Measurements from ENCODE around the gene UCHL5.
"Not testable (repeated sequence)": the region's sequence is repeated elsewhere in the genome, so short reads cannot be mapped to it uniquely, and the experiment has no call there.

The UCHL5 gene

DNA sequence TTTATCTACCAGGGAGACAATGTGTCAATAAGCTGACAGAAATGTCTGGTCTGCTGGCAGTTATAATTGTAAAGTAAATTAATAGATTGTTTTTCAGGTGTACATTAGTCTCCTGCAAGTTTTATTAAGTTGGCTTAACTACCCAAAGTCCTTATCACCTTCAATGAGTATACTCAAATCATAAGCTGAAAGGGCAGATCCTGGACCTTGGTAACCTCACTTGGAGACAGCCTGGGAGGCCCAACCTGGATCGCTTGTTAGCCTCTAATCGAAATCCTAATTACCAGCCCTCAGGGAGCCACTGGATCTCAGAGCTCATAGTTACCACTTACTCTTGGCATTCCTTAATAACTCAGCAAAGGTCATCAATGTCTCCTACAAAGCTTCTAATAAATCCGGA lies 49.7 kb downstream of the UCHL5 start:
- no peak for DNase-seq (ENCODE audit: low spot score)

- DNase-seq (ENCODE audit: low spot score): no peak
Observed at GRCh38 chr1:193005785-193006184, 53.4 kb downstream of the UCHL5 start.

GRCh38 chr1:192998536-192998935 lies 60.6 kb downstream of the UCHL5 start:
- DNase-seq (ENCODE audit: low spot score): no peak

DNA sequence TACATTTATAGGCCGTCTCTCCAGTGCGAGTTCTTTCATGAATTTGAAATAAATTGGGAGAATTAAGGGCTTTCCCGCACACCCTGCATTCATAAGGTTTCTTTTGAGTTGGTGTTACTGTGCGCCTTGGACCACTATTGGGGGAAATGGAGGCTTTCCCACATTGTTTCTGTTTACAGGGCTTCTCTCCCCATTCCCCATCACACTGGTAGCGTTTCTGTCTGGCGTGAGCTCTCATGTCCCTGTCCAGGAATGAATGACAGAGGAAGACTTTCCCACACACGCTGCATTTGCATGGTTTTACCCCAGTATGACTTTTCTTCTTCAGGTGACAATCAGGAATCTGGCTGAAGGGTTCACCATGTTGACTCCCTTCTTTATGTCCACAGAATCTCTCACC lies 65.0 kb downstream of the UCHL5 start:
- no peak for DNase-seq (ENCODE audit: low spot score)

GRCh38 chr1:192993426-192994085 lies 65.6 kb downstream of the UCHL5 start:
- peak; percentile 39 for DNase-seq (ENCODE audit: low spot score)

DNA sequence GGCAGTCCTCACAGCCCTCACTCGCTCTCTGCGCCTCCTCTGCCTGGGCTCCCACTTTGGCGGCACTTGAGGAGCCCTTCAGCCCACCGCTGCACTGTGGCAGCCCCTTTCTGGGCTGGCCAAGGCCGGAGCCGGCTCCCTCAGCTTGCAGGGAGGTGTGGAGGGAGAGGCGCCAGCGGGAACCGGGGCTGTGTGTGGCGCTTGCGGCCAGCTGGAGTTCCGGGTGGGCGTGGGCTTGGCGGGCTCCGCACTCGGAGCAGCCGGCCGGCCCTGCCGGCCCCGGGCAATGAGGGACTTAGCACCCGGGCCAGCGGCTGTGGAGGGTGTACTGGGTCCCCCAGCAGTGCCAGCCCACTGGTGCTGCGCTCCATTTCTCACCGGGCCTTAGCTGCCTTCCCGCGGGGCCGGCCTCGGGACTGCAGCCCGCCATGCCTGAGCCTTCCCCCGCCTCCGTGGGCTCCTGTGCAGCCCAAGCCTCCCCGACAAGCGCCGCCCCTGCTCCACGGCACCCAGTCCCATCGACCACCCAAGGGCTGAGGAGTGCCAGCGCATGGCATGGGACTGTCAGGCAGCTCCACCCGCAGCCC lies 72.3 kb downstream of the UCHL5 start:
- not testable (repeated sequence) for DNase-seq (ENCODE audit: low spot score)

GRCh38 chr1:192986110-192986747 lies 72.9 kb downstream of the UCHL5 start:
- DNase-seq (ENCODE audit: low spot score): peak; percentile 80

- peak; percentile 55 for DNase-seq (ENCODE audit: low spot score)
Observed at GRCh38 chr1:192984080-192984479, 75.1 kb downstream of the UCHL5 start.

DNA sequence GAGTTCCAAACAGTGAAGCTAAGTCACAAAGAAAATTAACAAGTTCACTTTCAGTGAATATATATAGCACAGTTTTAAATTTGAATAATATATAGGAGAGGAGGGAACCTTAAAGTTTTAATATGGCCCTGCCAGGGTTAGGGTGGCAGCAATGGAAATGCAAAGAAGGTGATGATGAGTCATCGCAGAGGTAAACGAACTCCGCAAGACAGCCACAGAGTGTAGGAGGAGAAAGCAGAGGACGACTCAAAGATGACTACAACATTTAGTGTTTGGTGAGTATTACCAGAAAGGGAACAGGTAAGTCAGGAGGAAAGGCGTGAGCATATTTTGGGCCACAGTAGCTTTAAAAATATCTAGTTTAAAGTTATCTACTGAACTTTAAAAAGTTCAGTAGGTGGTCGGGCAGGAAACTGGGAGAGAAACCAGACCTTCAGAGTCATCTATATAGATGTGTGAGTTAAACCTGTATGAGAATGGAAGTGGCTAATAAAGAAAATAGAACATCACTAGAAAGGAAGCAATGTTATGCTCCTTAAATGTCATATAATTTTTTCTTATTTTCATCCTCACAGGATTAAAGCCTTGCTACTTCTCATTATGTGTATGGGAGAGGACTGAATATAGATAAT lies 75.7 kb downstream of the UCHL5 start:
- peak; percentile 78 for DNase-seq (ENCODE audit: low spot score)

DNA sequence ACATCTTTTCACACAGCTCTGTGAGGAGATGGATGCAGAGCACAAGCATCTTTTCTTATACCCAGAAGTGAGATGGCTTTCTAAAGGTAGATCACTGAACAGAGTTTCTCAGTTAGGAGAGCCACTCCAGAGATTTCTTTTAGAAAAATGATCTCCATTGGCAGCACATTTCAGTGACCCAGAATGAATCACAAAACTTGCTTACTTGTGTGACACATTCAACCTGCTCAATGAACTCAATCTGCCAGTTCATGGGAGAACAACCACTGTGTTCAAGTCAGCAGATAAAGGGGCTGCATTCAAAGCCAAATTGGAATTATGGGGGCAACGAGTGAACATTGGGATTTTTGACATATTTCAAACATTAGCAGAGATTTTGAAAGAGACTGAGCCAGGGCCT lies 78.3 kb downstream of the UCHL5 start:
- no peak for DNase-seq (ENCODE audit: low spot score)

- not testable (repeated sequence) for DNase-seq (ENCODE audit: low spot score)
Observed at GRCh38 chr1:192980334-192980733, 78.8 kb downstream of the UCHL5 start.

DNA sequence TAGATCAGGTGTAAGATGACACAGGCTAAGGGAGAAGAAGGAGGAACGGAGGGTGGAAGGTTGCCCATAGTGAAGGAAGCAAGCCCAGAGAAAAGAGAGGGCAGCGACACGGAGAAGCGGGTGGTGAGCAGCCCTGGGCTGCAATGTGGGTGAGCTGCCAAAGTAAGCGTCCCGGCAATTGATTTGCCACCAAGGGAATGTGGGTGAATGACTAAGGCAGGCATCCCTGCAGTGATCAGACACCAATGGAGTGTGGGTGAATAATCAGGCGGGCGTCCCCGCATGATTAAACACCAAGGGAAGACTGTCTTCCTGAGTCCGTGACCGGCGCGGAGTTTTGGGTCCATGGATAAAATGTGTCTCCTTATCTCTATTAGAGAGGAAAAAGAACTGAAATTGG lies 79.6 kb downstream of the UCHL5 start:
- DNase-seq (ENCODE audit: low spot score): no peak

DNA sequence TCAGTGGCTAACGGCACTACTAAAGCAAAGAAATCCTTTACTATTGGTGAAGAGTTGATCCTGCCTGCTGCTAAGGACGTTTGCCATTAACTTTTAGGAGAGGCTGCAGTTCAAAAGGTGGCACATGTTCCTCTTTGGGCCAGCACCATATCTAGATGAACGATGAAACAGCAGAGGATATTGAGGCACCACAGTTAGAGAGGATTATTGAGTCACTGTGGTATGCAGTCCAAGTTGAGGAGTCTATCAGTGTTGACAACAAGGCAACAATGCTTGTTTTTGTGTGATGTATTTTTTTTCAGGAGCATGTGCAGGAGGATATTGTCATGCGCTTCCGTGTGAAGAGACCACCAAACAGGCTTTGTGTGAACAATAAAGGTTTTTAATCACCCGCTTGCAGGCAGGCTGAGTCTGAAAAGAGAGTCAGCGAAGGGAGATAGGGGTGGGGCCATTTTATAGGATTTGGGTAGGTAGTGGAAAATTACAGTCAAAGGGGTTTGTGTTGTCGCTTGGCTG lies 80.9 kb downstream of the UCHL5 start:
- no peak for DNase-seq (ENCODE audit: low spot score)

- no peak for DNase-seq (ENCODE audit: low spot score)
Observed at GRCh38 chr1:192977089-192977706, 82.0 kb downstream of the UCHL5 start.

DNA sequence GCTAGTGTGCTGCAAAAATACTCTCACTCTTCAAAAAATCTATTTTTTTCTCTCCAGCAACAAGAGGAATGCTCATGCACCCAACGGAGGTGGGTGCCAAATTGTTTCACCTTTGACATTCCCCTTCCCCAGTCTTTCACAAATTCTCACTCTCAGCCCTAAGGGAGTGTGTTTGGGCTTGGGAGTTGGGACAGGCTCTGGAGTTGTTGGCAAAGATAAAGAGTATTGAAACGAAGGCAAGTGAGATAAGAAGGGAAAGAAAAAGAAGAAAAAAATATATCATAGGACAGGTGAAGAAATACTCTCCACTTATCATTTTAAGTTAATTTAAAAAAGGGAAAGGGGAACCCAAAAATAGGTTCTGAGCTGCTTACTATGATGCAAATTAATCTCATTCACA lies 82.6 kb downstream of the UCHL5 start:
- no peak for DNase-seq (ENCODE audit: low spot score)

- no peak for DNase-seq (ENCODE audit: low spot score)
Observed at GRCh38 chr1:192974701-192975100, 84.5 kb downstream of the UCHL5 start.

- no peak for DNase-seq (ENCODE audit: low spot score)
Observed at GRCh38 chr1:192973988-192974387, 85.2 kb downstream of the UCHL5 start.

DNA sequence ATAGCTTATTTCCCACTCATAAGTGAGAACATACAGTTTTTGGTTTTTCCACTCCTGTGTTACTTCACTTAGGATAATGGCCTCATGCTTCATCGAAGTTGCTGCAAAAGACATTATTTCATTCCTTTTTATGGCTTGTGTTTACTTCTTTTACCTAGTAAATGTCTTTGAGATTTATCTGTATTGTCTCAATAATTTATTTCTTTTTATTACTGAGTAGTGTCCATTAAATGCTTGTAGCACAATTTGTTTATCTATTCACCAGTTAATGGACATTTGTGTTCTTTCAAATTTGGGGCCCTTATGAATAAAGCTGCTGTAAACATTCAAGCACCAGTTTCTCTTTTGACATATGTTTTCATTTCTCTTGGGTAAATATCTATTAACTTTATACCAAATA lies 86.0 kb downstream of the UCHL5 start:
- no peak for DNase-seq (ENCODE audit: low spot score)

GRCh38 chr1:192969091-192969490 lies 90.1 kb downstream of the UCHL5 start:
- DNase-seq (ENCODE audit: low spot score): no peak

DNA sequence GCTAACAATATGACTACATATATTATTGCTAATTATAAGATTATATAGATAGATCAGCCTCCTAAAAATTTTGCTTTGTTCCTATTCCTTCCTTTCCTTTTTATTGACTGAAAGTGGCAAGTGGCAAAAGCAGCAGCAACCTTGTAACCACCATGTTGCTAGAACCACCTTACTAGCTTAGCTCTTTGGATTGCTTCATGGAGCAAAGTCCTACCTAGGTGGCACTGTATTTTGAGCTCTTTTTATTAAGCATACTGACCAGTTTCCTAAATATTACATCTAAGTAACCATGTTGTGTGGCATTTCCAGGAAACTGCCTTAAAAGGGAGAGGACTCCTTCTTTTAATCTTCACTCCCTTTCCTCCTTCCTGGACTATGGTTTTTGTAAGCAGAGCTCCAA lies 90.8 kb downstream of the UCHL5 start:
- no peak for DNase-seq (ENCODE audit: low spot score)

GRCh38 chr1:192967901-192968300 lies 91.3 kb downstream of the UCHL5 start:
- no peak for DNase-seq (ENCODE audit: low spot score)

GRCh38 chr1:192967211-192967877 lies 91.8 kb downstream of the UCHL5 start:
- no peak for DNase-seq (ENCODE audit: low spot score)

Data from activated CD4-positive, alpha-beta T cell treated with anti-CD3 and anti-CD28 coated beads, Interleukin-2, Interleukin-4, amounts not matched to agents 100 ng/mL and 50 ng/mL, durations not matched to agents 16 hours and 8 hours (primary cell).